Right lobe of liver (tissue), 6 donors: ENCODE data around the gene F2R. TPM values are rescaled to one million over a fixed set of nuclear protein-coding genes. Genes with fewer than 3 reads are reported as not detected.

Experiments used
- ATAC-seq, 4 donors: fragments of 200-7000 bp; cut with Tn5 transposase; one replicate each; pipeline ENCODE4 v1.9.1; 2020; ENCODE audit warnings: mild to moderate bottlenecking in 4 of 4, moderate library complexity in 4 of 4
- DNase-seq, 3 donors: peaks; one replicate each; pipeline ENCODE4 v3.0.0-alpha.2; 2020
- H3K27ac ChIP-seq, 3 donors: fragments of 200-600 bp; one replicate each; pipeline ENCODE4 v1.8.0; 2022
- H3K27me3 ChIP-seq, 2 donors: fragments of 200-600 bp; one replicate each; pipeline ENCODE4 v1.8.0; 2022
- H3K36me3 ChIP-seq, 4 donors: fragments of 200-600 bp; sonication (generic) in 1 of 4; one replicate each; pipeline versions ENCODE4 v1.5.1 to v1.8.0; 2017 to 2022; ENCODE audit warnings: control low read depth in 1 of 4
- H3K4me1 ChIP-seq, 4 donors: fragments of 200-600 bp; sonication (generic) in 1 of 4; one replicate each; pipeline versions ENCODE4 v1.5.1 to v1.8.0; 2017 to 2022; ENCODE audit warnings: control low read depth in 1 of 4
- H3K4me3 ChIP-seq, 3 donors: fragments of 200-600 bp; one replicate each; pipeline ENCODE4 v1.8.0; 2022
- H3K9me3 ChIP-seq, 4 donors: fragments of 200-600 bp; sonication (generic) in 1 of 4; one replicate each; pipeline versions ENCODE4 v1.5.1 to v1.8.0; 2017 to 2022; ENCODE audit warnings: control low read depth in 1 of 4
- CTCF ChIP-seq, 4 donors: fragments of 200-600 bp in 3 of 4; fragments of 450-650 bp in 1 of 4; IDR thresholded peaks; one replicate each; pipeline versions ENCODE4 v1.5.1 to v1.8.0; 2016 to 2022; ENCODE audit warnings: antibody characterized with exemption in 4 of 4, mild to moderate bottlenecking in 2 of 4
- POLR2A ChIP-seq: fragments of 450-650 bp; IDR thresholded peaks from one replicate; pipeline ENCODE4 v1.6.1; 2017; ENCODE audit warnings: antibody characterized with exemption, mild to moderate bottlenecking
- WGBS: methylation state at CpG from one replicate; pipeline ENCODE4 v1.1.6; 2018; ENCODE audit warnings: low coverage, low lambda C conversion rate; ENCODE audit not compliant: insufficient coverage; ENCODE audit errors: missing lambda C conversion rate; 5-methylcytosine and 5-hydroxymethylcytosine counted together
- intact Hi-C, 2 donors: fragments of 100-400 bp; cut with DNase I; formaldehyde crosslinking; loops; one replicate each; pipeline versions ENCODE4 v1.11.2 to v1.14.1; 2022
- total RNA-seq, 6 experiments: library from RNA; depleted of rRNA in 2 of 6; stranded (reverse); fragments of >200 nt in 2 of 6; fragmentation: NEBNext Ultra II Directional in 3 of 6; extraction: Animal tissue kit (Norgen Biotek cat#: 25700) in 3 of 6; gene quantifications; one replicate each; pipeline versions ENCODE4 v1.1.0 to v1.2.4, GENCODE V29; 2016 to 2023
- donor health status: DM: no; HTN: yes; CAD: no.
- donor health status: DM: no; HTN: no; CAD: no.
- donor health status: DM: no; HTN: no; CAD: no.
- donor health status: DM: no; HTN: yes; CAD: no.
- donor health status: DM: no; HTN: yes; CAD: no.

F2R gene
- total RNA-seq, 6 experiments from 2014 or later: 3.5 to 18.4 (median 11.4) TPM

DNA sequence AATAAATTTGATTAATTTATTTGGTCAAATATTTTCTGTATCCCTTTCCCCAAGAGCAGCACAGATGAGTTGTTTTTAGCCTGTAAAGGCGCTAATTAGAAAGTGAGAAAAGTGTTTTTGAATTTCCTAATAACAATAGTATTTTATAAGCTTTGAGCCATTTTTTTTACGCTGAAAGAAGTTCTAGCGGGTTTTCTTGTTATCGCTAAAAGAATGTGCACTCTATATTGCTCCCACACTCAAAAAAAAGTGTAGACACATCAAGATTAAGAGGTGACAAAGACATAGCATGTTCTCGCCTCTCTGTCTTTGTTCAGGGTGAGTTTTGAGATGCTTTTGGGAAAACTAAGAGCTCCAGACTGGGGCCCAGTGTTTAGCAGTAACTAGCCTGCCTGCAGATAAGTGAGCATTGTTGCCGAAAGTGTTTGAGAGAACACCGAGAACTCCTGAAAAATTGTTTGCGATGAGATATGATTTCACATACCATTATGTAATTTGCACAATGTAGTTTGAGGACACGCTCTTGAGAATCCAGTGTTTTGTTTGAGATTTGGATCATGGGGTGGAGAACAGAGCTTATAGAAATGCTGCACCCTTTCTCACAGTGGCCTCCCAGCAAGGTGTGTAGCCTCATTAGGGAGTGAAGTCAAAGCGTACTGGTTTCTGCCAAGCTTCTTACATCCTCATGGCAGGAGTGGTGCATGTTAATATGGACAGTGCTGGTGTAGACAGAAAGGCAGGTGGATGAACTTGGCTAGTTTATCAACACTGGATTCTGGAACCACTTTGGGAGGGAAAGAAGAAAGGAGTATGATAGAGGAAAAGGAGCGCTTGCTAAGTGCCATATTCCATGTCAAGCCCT lies 1.5 kb downstream of the F2R start:
- no peak for TF ChIP-seq POLR2A
- no peak for TF ChIP-seq CTCF (IDR thresholded peaks at IDR 0.05)
- Histone ChIP-seq H3K36me3 (no peaks in the 10 kb centered on the region), H3K4me1 (peaks cover 0 to 7% (median 0%) of the 10 kb centered on the region in 4 donors), H3K9me3 (no peaks in the 10 kb centered on the region), H3K27ac (peak overlapping the region in 1 of 3 donors; percentile 3), H3K4me3 (peak overlapping the region; percentile 59 to 62 (median 60)), H3K27me3 (no peaks in the 10 kb centered on the region)
- intact Hi-C loops: loop anchor here in 1 of 2 donors (10.0 kb wide), 1 partner anchor 47 kb away; no protein-coding TSS in a partner anchor
- WGBS: 61% methylated on average over 11 of the region's 11 CpGs
- ATAC-seq (no peak), DNase-seq (no peak)

DNA sequence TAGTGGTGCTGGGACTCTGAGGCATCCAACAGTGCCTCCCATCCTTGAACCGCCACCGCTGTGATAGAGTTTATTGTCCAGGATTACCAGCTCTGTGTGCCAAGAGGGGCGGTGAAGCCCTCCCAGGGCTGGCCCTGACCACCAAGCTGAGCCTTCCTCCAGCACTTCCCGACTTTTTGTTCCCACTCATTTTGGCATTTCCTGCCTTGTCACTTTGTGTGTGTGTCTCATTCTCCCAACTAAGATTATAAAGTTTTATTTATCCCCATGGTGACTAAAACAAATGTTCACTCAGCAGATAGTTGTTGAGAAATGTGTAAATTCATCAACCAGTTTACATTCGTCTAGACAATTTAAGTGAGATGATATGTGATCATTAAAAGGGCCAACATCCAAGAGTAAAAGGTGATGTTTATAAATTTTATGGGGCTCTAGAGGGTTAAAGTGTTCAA lies 2.5 kb downstream of the F2R start:
- intact Hi-C loops: loop anchor here in 1 of 2 donors (10.0 kb wide), 1 partner anchor 46 kb away; no protein-coding TSS in a partner anchor
- peaks cover 0 to 7% (median 0%) of the 10 kb centered on the region in 4 donors for H3K4me1 ChIP-seq
- H3K9me3 ChIP-seq: no peaks in the 10 kb centered on the region
- DNase-seq: no peak
- peak; percentile 8 to 52 (median 36) for ATAC-seq
- 61% methylated on average over 5 of the region's 5 CpGs for WGBS
- H3K36me3 ChIP-seq: no peaks in the 10 kb centered on the region
- no peak overlapping the region for H3K27ac ChIP-seq
- H3K4me3 ChIP-seq: peak overlapping the region in 1 of 3 donors; percentile 62
- H3K27me3 ChIP-seq: no peaks in the 10 kb centered on the region
- TF ChIP-seq POLR2A: no peak
- no peak for TF ChIP-seq CTCF (IDR thresholded peaks at IDR 0.05)

GRCh38 chr5:76718880-76719279 lies 3.0 kb downstream of the F2R start:
- WGBS: 84% methylated on average over 4 of the region's 4 CpGs
- Histone ChIP-seq H3K36me3 (no peaks in the 10 kb centered on the region), H3K4me3 (peak overlapping the region in 1 of 3 donors; percentile 62), H3K27ac (no peak overlapping the region), H3K4me1 (peaks cover 0 to 7% (median 0%) of the 10 kb centered on the region in 4 donors), H3K27me3 (no peaks in the 10 kb centered on the region), H3K9me3 (no peaks in the 10 kb centered on the region)
- ATAC-seq: no peak
- DNase-seq: no peak
- intact Hi-C loops: loop anchor here in 1 of 2 donors (10.0 kb wide), 1 partner anchor 46 kb away; no protein-coding TSS in a partner anchor
- TF ChIP-seq CTCF (IDR thresholded peaks at IDR 0.05) (no peak), POLR2A (no peak)

DNA sequence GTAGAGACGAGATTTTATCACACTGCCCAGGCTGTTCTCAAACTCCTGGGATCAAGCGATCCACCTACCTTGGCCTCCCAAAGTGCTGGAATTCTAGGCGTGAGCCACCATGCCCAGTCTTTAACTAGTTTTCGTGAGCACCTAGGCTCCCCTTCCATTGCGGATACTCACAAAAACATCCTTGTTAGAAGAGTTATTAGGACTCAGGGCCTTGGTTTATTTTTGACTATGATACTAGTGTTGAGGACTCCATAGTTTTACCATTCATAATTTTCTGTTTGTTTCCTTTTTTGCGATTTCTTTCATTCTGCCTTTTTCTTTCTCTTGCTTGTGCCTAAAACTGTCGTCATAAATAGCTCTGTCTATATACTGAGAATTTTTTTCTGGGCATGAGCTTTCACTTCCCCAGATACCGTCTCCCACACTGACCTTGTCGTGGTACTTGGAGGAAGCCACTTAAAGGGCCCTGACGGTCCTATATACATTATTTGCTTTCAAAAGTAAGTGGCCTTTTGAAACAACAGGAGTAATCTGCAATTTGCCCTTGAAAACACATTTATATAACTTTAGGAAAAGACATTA lies 5.2 kb downstream of the F2R start:
- Histone ChIP-seq H3K4me3 (no peak overlapping the region), H3K4me1 (peaks cover 0 to 6% (median 0%) of the 10 kb centered on the region in 4 donors), H3K9me3 (no peaks in the 10 kb centered on the region), H3K36me3 (no peaks in the 10 kb centered on the region), H3K27me3 (no peaks in the 10 kb centered on the region), H3K27ac (peak overlapping the region in 1 of 3 donors; percentile 25)
- no peak for DNase-seq
- ATAC-seq: peak in 3 of 4 donors; percentile 31 to 51 (median 36)
- 44% methylated on average over 8 of the region's 10 CpGs for WGBS
- intact Hi-C loops: no loop called here
- no peak for TF ChIP-seq CTCF (IDR thresholded peaks at IDR 0.05)
- TF ChIP-seq POLR2A: no peak
